Fibroblast of lung (primary cell): ENCODE data around the gene PLCG2. TPM values are rescaled to one million over a fixed set of nuclear protein-coding genes. Genes with fewer than 3 reads are reported as not detected.

ENCODE experiments used
- DNase-seq, 2 donors: peaks; one replicate each; pipeline versions ENCODE4 v3.0.0 to v3.0.0-alpha.2; 2010; ENCODE audit warnings: low read depth in 2 of 2
- H2AFZ ChIP-seq: 2 replicates; pipeline ENCODE4 v1.5.1; 2012; ENCODE audit warnings: low read length, control low read depth, inconsistent platforms
- H3K27ac ChIP-seq: 2 replicates; pipeline ENCODE4 v1.5.1; 2011; ENCODE audit warnings: low read length, control low read depth; ENCODE audit not compliant: insufficient read depth
- H3K27me3 ChIP-seq: 2 replicates; pipeline ENCODE4 v1.5.1; 2011; ENCODE audit warnings: mild to moderate bottlenecking, low read length; ENCODE audit not compliant: control insufficient read depth, insufficient read depth
- H3K36me3 ChIP-seq: 2 replicates; pipeline ENCODE4 v1.5.1; 2011; ENCODE audit warnings: low read length; ENCODE audit not compliant: control insufficient read depth, insufficient read depth
- H3K4me1 ChIP-seq: 2 replicates; pipeline ENCODE4 v1.5.1; 2011; ENCODE audit warnings: low read length; ENCODE audit not compliant: control insufficient read depth, insufficient read depth; ENCODE audit errors: extremely low read depth
- H3K4me2 ChIP-seq: 2 replicates; pipeline ENCODE4 v1.5.1; 2011; ENCODE audit warnings: low read length, control low read depth; ENCODE audit not compliant: insufficient read depth; ENCODE audit errors: extremely low read depth
- H3K4me3 ChIP-seq, 4 experiments: fragments of 200-600 bp in 1 of 4; sonication (generic) in 1 of 4; replicated peaks in 1 of 4; 2 replicates each; pipeline ENCODE4 v1.5.1; 2011 to 2016; ENCODE audit warnings: low read length in 4 of 4, low read depth in 3 of 4, mild to moderate bottlenecking in 3 of 4, control low read depth in 2 of 4, inconsistent platforms in 1 of 4, mixed read lengths in 1 of 4; ENCODE audit not compliant: insufficient read depth in 1 of 4; ENCODE audit errors: control extremely low read depth in 1 of 4
- H3K79me2 ChIP-seq: 2 replicates; pipeline ENCODE4 v1.5.1; 2012; ENCODE audit warnings: mild to moderate bottlenecking, low read length, inconsistent platforms; ENCODE audit not compliant: control insufficient read depth, insufficient read depth
- H3K9ac ChIP-seq: 2 replicates; pipeline ENCODE4 v1.5.1; 2011; ENCODE audit warnings: mild to moderate bottlenecking, low read length, control low read depth; ENCODE audit not compliant: insufficient read depth
- H3K9me3 ChIP-seq: 2 replicates; pipeline ENCODE4 v1.5.1; 2012; ENCODE audit warnings: low read depth, low read length; ENCODE audit not compliant: control insufficient read depth, insufficient read depth
- H4K20me1 ChIP-seq: 2 replicates; pipeline ENCODE4 v1.5.1; 2011; ENCODE audit warnings: low read length; ENCODE audit not compliant: control insufficient read depth, insufficient read depth; ENCODE audit errors: extremely low read depth
- CTCF ChIP-seq, 2 donors: IDR thresholded peaks in 1 of 2; conservative IDR thresholded peaks in 1 of 2; 1 replicate in 1 of 2; 2 replicates in 1 of 2; pipeline ENCODE4 v1.5.1; 2011 to 2012; ENCODE audit warnings: low read length in 2 of 2, control low read depth in 1 of 2, inconsistent platforms in 1 of 2, low read depth in 1 of 2, mild to moderate bottlenecking in 1 of 2
- EZH2 ChIP-seq: IDR thresholded peaks from 2 replicates; pipeline ENCODE4 v1.5.1; 2012; ENCODE audit warnings: low read length, control low read depth, mild to moderate bottlenecking; ENCODE audit errors: missing control alignments
- polyA plus RNA-seq, 2 donors: library from polyadenylated mRNA; depleted of rRNA in 1 of 2; stranded (reverse) in 1 of 2; unstranded in 1 of 2; fragments of >200 nt; gene quantifications; 2 replicates each; pipeline ENCODE4 v1.2.1, GENCODE V29; 2011 to 2012; ENCODE audit warnings: missing spikeins in 1 of 2
- total RNA-seq: library from RNA; depleted of rRNA; stranded (reverse); fragments of >200 nt; gene quantifications from 2 replicates; pipeline ENCODE4 v1.2.1, GENCODE V29; 2014

PLCG2 gene
- total and polyA plus RNA-seq, 2 donors (not counting 1 experiment from before 2014, with no cell fraction given) = 0.53 to 0.66 TPM

- H2AFZ ChIP-seq = no peak overlapping the region
- no peaks in the 10 kb centered on the region for H3K4me1 ChIP-seq
- no peak for TF ChIP-seq CTCF (conservative IDR thresholded peaks at IDR 0.05 in 1 of 2, IDR thresholded peaks at IDR 0.05 in 1 of 2; ENCODE audit: low read depth in 1 of 2, low read length in 2 of 2)
- TF ChIP-seq EZH2 = no peak
- H4K20me1 ChIP-seq = no peaks in the 10 kb centered on the region
- no peak overlapping the region for H3K9ac ChIP-seq
- no peaks in the 10 kb centered on the region for H3K79me2 ChIP-seq
- H3K36me3 ChIP-seq = no peaks in the 10 kb centered on the region
- H3K4me3 ChIP-seq = no peak overlapping the region
- H3K4me2 ChIP-seq = no peak overlapping the region
- H3K27me3 ChIP-seq = no peaks in the 10 kb centered on the region
- DNase-seq = no peak
- no peaks in the 10 kb centered on the region for H3K9me3 ChIP-seq
- no peak overlapping the region for H3K27ac ChIP-seq
Measured at GRCh38 chr16:81754858-81755257, 24.2 kb upstream of the PLCG2 start.

DNA sequence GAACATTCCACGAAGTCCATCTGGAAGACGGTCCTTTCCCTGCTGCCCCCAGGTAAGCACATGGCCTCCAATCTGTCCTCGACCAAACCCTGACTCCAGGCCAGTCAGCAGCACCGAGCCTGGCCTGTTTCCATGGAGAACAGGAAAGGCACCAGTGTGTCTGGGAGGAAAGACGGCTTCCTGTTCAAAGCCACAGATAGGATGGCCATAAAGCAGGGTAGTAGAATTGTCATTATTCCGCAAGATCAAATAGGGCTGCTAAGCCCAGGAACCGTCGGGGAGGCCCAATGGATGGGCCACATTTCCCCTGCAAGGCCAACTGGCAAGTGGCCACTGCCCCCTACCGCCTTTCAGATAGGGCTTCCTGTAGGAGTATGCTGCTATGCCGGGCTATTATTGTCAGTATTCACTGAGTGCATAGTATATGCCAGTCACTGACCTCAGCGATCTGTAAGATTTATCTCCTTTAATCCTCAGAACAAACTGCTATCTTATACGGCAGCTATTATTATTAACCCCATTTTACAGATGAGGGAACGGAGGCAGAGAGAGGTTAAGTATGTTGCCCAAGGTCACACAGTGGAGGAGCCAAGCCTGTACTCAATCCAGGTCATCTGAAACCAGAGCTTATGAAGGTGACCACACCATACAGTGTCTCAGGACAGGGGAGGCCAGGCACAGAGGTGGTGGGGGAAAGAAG is 23.0 kb upstream of the PLCG2 start:
- H3K36me3 ChIP-seq = no peaks in the 10 kb centered on the region
- DNase-seq = no peak
- no peak overlapping the region for H2AFZ ChIP-seq
- no peak overlapping the region for H3K9ac ChIP-seq
- no peak overlapping the region for H3K4me3 ChIP-seq
- H3K79me2 ChIP-seq = no peaks in the 10 kb centered on the region
- no peaks in the 10 kb centered on the region for H3K27me3 ChIP-seq
- TF ChIP-seq EZH2 (no peak), CTCF (conservative IDR thresholded peaks at IDR 0.05 in 1 of 2, IDR thresholded peaks at IDR 0.05 in 1 of 2; ENCODE audit: low read depth in 1 of 2, low read length in 2 of 2) (no peak)
- H3K9me3 ChIP-seq = no peaks in the 10 kb centered on the region
- H4K20me1 ChIP-seq = no peaks in the 10 kb centered on the region
- no peak overlapping the region for H3K4me2 ChIP-seq
- no peak overlapping the region for H3K27ac ChIP-seq
- H3K4me1 ChIP-seq = no peaks in the 10 kb centered on the region

DNA sequence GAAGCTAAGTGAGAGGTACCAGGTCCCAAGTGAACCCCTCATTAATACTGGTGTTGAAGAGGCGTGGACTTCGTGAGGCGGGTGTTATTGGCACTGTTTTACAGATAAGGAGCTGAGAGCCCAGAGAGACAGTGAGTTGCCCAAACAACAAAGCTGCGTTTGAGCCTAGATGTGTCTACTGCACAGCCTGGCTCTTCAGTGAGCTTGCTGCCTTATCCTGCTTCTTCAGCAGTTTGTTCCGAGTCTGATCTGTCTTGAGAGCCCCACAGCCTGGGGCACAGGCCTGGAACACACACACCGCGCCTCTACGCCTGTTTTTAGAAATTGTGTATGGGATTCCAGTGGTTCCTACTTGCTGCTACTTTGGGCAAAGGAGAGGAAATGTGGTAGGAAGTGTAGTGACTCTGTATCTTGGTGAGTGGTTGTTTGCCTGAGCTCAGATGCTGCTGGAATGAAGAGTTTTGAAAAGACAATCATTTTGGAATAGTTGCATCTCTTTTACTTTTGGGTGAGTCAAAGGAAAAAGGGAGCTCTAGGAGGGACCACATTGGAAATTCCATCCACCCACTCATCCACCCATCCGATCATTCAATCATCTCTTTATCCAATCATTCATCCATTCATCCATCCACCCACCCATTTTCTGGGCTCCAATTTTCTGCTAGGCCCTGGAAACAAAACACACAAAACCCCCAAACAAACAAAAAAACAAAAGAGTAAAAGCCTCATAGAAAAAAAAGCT is 22.3 kb upstream of the PLCG2 start:
- Histone ChIP-seq H3K9ac (no peak overlapping the region), H2AFZ (no peak overlapping the region), H3K27me3 (no peaks in the 10 kb centered on the region), H3K4me2 (no peak overlapping the region), H3K4me3 (no peak overlapping the region), H3K4me1 (no peaks in the 10 kb centered on the region), H4K20me1 (no peaks in the 10 kb centered on the region), H3K79me2 (no peaks in the 10 kb centered on the region), H3K36me3 (no peaks in the 10 kb centered on the region), H3K9me3 (no peaks in the 10 kb centered on the region), H3K27ac (no peak overlapping the region)
- TF ChIP-seq CTCF (conservative IDR thresholded peaks at IDR 0.05 in 1 of 2, IDR thresholded peaks at IDR 0.05 in 1 of 2; ENCODE audit: low read depth in 1 of 2, low read length in 2 of 2) (no peak), EZH2 (no peak)
- no peak for DNase-seq
